GM23338 (cell line): ENCODE measurements around the gene HSPA12B.

ENCODE experiments used
- CREB1 ChIP-seq: fragments of 250-450 bp; sonication (Bioruptor Pico); IDR thresholded peaks from 2 replicates; pipeline ENCODE4 v1.5.0; 2020; ENCODE audit warnings: low read depth, mild to moderate bottlenecking, moderate library complexity
- EZH2 ChIP-seq: fragments of 200-600 bp; sonication (generic); IDR thresholded peaks from one replicate; pipeline ENCODE4 v1.8.0; 2017; ENCODE audit warnings: antibody characterized with exemption, mild to moderate bottlenecking, low read depth; ENCODE audit not compliant: unreplicated experiment
- EZH2phosphoT487 ChIP-seq: fragments of 200-600 bp; sonication (generic); IDR thresholded peaks from one replicate; pipeline ENCODE4 v1.8.1; 2018; ENCODE audit warnings: antibody characterized with exemption; ENCODE audit not compliant: unreplicated experiment
- JUNB ChIP-seq: IDR thresholded peaks from one replicate; pipeline ENCODE4 v1.6.1; 2016; ENCODE audit warnings: antibody characterized with exemption; ENCODE audit not compliant: unreplicated experiment
- NANOG ChIP-seq: IDR thresholded peaks from 2 replicates; pipeline ENCODE4 v1.6.1; 2016; ENCODE audit warnings: antibody characterized with exemption, borderline replicate concordance
- POLR2AphosphoS5 ChIP-seq: IDR thresholded peaks from 2 replicates; pipeline ENCODE4 v1.6.1; 2016; ENCODE audit warnings: antibody characterized with exemption, low read depth
- STAT1 ChIP-seq: IDR thresholded peaks from one replicate; pipeline ENCODE4 v1.6.1; 2016; ENCODE audit warnings: antibody characterized with exemption; ENCODE audit not compliant: unreplicated experiment
- ZNF114 ChIP-seq: fragments of 250-450 bp; sonication (Bioruptor Pico); IDR thresholded peaks from 2 replicates; pipeline ENCODE4 v1.5.0; 2020; ENCODE audit warnings: mild to moderate bottlenecking, moderate library complexity
- ZNF331 ChIP-seq: fragments of 250-450 bp; sonication (Bioruptor Pico); IDR thresholded peaks from 2 replicates; pipeline ENCODE4 v1.5.0; 2020; ENCODE audit warnings: low read depth, mild to moderate bottlenecking, moderate library complexity
- TF ChIP-seq, protein P1 (sequence below), 2 experiments: fragments of 200-600 bp in 1 of 2; sonication (generic) in 1 of 2; conservative IDR thresholded peaks; 2 replicates each; pipeline versions ENCODE4 v1.5.1 to v1.6.1; 2016 to 2017; ENCODE audit warnings: antibody characterized with exemption in 2 of 2, low read depth in 2 of 2, mild to moderate bottlenecking in 2 of 2, moderate library complexity in 1 of 2
- TF ChIP-seq, protein P2 (sequence below): IDR thresholded peaks from one replicate; pipeline ENCODE4 v1.6.1; 2018; ENCODE audit warnings: antibody characterized with exemption; ENCODE audit not compliant: unreplicated experiment
- TF ChIP-seq, protein P3 (sequence below): fragments of 250-450 bp; sonication (Bioruptor Pico); IDR thresholded peaks from 2 replicates; pipeline ENCODE4 v1.5.0; 2020; ENCODE audit warnings: mild to moderate bottlenecking, moderate library complexity
- TF ChIP-seq, protein P4 (sequence below): IDR thresholded peaks from 2 replicates; pipeline ENCODE4 v1.6.1; 2016; ENCODE audit warnings: antibody characterized with exemption

DNA sequence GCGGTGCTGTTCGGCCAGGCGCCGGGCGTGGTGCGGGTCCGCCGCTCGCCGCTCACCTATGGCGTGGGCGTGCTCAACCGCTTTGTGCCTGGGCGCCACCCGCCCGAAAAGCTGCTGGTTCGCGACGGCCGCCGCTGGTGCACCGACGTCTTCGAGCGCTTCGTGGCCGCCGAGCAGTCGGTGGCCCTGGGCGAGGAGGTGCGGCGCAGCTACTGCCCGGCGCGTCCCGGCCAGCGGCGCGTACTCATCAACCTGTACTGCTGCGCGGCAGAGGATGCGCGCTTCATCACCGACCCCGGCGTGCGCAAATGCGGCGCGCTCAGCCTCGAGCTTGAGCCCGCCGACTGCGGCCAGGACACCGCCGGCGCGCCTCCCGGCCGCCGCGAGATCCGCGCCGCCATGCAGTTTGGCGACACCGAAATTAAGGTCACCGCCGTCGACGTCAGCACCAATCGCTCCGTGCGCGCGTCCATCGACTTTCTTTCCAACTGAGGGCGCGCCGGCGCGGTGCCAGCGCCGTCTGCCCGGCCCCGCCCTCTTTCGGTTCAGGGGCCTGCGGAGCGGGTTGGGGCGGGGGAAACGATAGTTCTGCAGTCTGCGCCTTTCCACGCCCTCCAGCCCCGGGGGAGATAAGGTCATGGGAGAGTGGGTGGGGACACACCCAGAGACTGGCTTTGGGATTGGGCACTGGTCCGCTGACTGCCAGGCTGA, 19.3 kb downstream of the HSPA12B start:
- TF ChIP-seq, protein P1, sequence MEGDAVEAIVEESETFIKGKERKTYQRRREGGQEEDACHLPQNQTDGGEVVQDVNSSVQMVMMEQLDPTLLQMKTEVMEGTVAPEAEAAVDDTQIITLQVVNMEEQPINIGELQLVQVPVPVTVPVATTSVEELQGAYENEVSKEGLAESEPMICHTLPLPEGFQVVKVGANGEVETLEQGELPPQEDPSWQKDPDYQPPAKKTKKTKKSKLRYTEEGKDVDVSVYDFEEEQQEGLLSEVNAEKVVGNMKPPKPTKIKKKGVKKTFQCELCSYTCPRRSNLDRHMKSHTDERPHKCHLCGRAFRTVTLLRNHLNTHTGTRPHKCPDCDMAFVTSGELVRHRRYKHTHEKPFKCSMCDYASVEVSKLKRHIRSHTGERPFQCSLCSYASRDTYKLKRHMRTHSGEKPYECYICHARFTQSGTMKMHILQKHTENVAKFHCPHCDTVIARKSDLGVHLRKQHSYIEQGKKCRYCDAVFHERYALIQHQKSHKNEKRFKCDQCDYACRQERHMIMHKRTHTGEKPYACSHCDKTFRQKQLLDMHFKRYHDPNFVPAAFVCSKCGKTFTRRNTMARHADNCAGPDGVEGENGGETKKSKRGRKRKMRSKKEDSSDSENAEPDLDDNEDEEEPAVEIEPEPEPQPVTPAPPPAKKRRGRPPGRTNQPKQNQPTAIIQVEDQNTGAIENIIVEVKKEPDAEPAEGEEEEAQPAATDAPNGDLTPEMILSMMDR (conservative IDR thresholded peaks at IDR 0.05; ENCODE audit: low read depth in 2 of 2), result no peak
- TF ChIP-seq EZH2, result no peak
- peak; percentile 60 for TF ChIP-seq POLR2AphosphoS5
- TF ChIP-seq, protein P2, sequence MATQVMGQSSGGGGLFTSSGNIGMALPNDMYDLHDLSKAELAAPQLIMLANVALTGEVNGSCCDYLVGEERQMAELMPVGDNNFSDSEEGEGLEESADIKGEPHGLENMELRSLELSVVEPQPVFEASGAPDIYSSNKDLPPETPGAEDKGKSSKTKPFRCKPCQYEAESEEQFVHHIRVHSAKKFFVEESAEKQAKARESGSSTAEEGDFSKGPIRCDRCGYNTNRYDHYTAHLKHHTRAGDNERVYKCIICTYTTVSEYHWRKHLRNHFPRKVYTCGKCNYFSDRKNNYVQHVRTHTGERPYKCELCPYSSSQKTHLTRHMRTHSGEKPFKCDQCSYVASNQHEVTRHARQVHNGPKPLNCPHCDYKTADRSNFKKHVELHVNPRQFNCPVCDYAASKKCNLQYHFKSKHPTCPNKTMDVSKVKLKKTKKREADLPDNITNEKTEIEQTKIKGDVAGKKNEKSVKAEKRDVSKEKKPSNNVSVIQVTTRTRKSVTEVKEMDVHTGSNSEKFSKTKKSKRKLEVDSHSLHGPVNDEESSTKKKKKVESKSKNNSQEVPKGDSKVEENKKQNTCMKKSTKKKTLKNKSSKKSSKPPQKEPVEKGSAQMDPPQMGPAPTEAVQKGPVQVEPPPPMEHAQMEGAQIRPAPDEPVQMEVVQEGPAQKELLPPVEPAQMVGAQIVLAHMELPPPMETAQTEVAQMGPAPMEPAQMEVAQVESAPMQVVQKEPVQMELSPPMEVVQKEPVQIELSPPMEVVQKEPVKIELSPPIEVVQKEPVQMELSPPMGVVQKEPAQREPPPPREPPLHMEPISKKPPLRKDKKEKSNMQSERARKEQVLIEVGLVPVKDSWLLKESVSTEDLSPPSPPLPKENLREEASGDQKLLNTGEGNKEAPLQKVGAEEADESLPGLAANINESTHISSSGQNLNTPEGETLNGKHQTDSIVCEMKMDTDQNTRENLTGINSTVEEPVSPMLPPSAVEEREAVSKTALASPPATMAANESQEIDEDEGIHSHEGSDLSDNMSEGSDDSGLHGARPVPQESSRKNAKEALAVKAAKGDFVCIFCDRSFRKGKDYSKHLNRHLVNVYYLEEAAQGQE, result no peak
- TF ChIP-seq CREB1 (CRISPR knock-in tag), result peak; percentile 74
- no peak for TF ChIP-seq ZNF114
- TF ChIP-seq JUNB, result no peak
- TF ChIP-seq EZH2phosphoT487, result no peak
- TF ChIP-seq, protein P3, sequence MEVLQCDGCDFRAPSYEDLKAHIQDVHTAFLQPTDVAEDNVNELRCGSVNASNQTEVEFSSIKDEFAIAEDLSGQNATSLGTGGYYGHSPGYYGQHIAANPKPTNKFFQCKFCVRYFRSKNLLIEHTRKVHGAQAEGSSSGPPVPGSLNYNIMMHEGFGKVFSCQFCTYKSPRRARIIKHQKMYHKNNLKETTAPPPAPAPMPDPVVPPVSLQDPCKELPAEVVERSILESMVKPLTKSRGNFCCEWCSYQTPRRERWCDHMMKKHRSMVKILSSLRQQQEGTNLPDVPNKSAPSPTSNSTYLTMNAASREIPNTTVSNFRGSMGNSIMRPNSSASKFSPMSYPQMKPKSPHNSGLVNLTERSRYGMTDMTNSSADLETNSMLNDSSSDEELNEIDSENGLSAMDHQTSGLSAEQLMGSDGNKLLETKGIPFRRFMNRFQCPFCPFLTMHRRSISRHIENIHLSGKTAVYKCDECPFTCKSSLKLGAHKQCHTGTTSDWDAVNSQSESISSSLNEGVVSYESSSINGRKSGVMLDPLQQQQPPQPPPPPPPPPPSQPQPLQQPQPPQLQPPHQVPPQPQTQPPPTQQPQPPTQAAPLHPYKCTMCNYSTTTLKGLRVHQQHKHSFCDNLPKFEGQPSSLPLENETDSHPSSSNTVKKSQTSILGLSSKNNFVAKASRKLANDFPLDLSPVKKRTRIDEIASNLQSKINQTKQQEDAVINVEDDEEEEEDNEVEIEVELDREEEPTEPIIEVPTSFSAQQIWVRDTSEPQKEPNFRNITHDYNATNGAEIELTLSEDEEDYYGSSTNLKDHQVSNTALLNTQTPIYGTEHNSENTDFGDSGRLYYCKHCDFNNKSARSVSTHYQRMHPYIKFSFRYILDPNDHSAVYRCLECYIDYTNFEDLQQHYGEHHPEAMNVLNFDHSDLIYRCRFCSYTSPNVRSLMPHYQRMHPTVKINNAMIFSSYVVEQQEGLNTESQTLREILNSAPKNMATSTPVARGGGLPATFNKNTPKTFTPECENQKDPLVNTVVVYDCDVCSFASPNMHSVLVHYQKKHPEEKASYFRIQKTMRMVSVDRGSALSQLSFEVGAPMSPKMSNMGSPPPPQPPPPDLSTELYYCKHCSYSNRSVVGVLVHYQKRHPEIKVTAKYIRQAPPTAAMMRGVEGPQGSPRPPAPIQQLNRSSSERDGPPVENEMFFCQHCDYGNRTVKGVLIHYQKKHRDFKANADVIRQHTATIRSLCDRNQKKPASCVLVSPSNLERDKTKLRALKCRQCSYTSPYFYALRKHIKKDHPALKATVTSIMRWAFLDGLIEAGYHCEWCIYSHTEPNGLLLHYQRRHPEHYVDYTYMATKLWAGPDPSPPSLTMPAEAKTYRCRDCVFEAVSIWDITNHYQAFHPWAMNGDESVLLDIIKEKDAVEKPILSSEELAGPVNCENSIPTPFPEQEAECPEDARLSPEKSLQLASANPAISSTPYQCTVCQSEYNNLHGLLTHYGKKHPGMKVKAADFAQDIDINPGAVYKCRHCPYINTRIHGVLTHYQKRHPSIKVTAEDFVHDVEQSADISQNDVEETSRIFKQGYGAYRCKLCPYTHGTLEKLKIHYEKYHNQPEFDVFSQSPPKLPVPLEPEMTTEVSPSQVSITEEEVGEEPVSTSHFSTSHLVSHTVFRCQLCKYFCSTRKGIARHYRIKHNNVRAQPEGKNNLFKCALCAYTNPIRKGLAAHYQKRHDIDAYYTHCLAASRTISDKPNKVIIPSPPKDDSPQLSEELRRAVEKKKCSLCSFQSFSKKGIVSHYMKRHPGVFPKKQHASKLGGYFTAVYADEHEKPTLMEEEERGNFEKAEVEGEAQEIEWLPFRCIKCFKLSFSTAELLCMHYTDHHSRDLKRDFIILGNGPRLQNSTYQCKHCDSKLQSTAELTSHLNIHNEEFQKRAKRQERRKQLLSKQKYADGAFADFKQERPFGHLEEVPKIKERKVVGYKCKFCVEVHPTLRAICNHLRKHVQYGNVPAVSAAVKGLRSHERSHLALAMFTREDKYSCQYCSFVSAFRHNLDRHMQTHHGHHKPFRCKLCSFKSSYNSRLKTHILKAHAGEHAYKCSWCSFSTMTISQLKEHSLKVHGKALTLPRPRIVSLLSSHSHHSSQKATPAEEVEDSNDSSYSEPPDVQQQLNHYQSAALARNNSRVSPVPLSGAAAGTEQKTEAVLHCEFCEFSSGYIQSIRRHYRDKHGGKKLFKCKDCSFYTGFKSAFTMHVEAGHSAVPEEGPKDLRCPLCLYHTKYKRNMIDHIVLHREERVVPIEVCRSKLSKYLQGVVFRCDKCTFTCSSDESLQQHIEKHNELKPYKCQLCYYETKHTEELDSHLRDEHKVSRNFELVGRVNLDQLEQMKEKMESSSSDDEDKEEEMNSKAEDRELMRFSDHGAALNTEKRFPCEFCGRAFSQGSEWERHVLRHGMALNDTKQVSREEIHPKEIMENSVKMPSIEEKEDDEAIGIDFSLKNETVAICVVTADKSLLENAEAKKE (CRISPR knock-in tag), result no peak
- TF ChIP-seq ZNF331 (CRISPR knock-in tag), result no peak
- TF ChIP-seq, protein P4, sequence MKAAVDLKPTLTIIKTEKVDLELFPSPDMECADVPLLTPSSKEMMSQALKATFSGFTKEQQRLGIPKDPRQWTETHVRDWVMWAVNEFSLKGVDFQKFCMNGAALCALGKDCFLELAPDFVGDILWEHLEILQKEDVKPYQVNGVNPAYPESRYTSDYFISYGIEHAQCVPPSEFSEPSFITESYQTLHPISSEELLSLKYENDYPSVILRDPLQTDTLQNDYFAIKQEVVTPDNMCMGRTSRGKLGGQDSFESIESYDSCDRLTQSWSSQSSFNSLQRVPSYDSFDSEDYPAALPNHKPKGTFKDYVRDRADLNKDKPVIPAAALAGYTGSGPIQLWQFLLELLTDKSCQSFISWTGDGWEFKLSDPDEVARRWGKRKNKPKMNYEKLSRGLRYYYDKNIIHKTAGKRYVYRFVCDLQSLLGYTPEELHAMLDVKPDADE, result no peak
- no peak for TF ChIP-seq STAT1
- no peak for TF ChIP-seq NANOG
